ENCODE data around the gene IGDCC3. TPM values are rescaled to one million over a fixed set of nuclear protein-coding genes. Genes with fewer than 3 reads are reported as not detected.
A peak's percentile ranks its signal among the peaks of the same experiment; 100 is the strongest.

The IGDCC3 gene
- total RNA-seq, 1 donor from 2014 or later, result 125 TPM

- H3K9me3 Mint-ChIP-seq (ENCODE audit: low read depth), result no peaks in the 10 kb centered on the region
- DNase-seq (ENCODE audit: low spot score, unreplicated experiment), result no peak
- H3K4me3 Mint-ChIP-seq (ENCODE audit: low read depth), result no peak overlapping the region
- peaks cover 7% of the 10 kb centered on the region for H3K27me3 Mint-ChIP-seq
- no peak overlapping the region for H3K27ac Mint-ChIP-seq
- peaks cover 5% of the 10 kb centered on the region for H3K4me1 Mint-ChIP-seq (ENCODE audit: low read depth)
- no peaks in the 10 kb centered on the region for H3K36me3 Mint-ChIP-seq (ENCODE audit: insufficient read depth)
- TF ChIP-seq CTCF (IDR thresholded peaks at IDR 0.05; ENCODE audit: unreplicated experiment), result no peak
These were observed 26.5 kb upstream of the IGDCC3 start for GRCh38 chr15:65404186-65404872.

- peaks cover 5% of the 10 kb centered on the region for H3K4me1 Mint-ChIP-seq (ENCODE audit: low read depth)
- no peak overlapping the region for H3K4me3 Mint-ChIP-seq (ENCODE audit: low read depth)
- H3K27me3 Mint-ChIP-seq, result peaks cover 14% of the 10 kb centered on the region
- DNase-seq (ENCODE audit: low spot score, unreplicated experiment), result no peak
- H3K27ac Mint-ChIP-seq, result no peak overlapping the region
- no peak for TF ChIP-seq CTCF (IDR thresholded peaks at IDR 0.05; ENCODE audit: unreplicated experiment)
- no peaks in the 10 kb centered on the region for H3K9me3 Mint-ChIP-seq (ENCODE audit: low read depth)
- H3K36me3 Mint-ChIP-seq (ENCODE audit: insufficient read depth), result no peaks in the 10 kb centered on the region
These were observed 25.2 kb upstream of the IGDCC3 start for GRCh38 chr15:65402961-65403360.

- Mint-ChIP-seq H3K27me3 (peaks cover 27% of the 10 kb centered on the region), H3K9me3 (ENCODE audit: low read depth) (no peaks in the 10 kb centered on the region), H3K36me3 (ENCODE audit: insufficient read depth) (no peaks in the 10 kb centered on the region), H3K27ac (no peak overlapping the region), H3K4me1 (ENCODE audit: low read depth) (peaks cover 7% of the 10 kb centered on the region), H3K4me3 (ENCODE audit: low read depth) (no peak overlapping the region)
- TF ChIP-seq CTCF (IDR thresholded peaks at IDR 0.05; ENCODE audit: unreplicated experiment), result no peak
- no peak for DNase-seq (ENCODE audit: low spot score, unreplicated experiment)
These were observed 23.9 kb upstream of the IGDCC3 start for GRCh38 chr15:65401611-65402240.

GRCh38 chr15:65400760-65401610 is 23.2 kb upstream of the IGDCC3 start:
- Mint-ChIP-seq H3K9me3 (ENCODE audit: low read depth) (no peaks in the 10 kb centered on the region), H3K4me3 (ENCODE audit: low read depth) (no peak overlapping the region), H3K27me3 (peaks cover 34% of the 10 kb centered on the region), H3K4me1 (ENCODE audit: low read depth) (peaks cover 10% of the 10 kb centered on the region), H3K36me3 (ENCODE audit: insufficient read depth) (no peaks in the 10 kb centered on the region), H3K27ac (peak overlapping the region; percentile 90)
- peak; percentile 76 for TF ChIP-seq CTCF (IDR thresholded peaks at IDR 0.05; ENCODE audit: unreplicated experiment)
- peak; percentile 62 for DNase-seq (ENCODE audit: low spot score, unreplicated experiment)

- Mint-ChIP-seq H3K9me3 (ENCODE audit: low read depth) (no peaks in the 10 kb centered on the region), H3K36me3 (ENCODE audit: insufficient read depth) (no peaks in the 10 kb centered on the region), H3K4me1 (ENCODE audit: low read depth) (peaks cover 10% of the 10 kb centered on the region), H3K27me3 (peaks cover 41% of the 10 kb centered on the region), H3K4me3 (ENCODE audit: low read depth) (no peak overlapping the region), H3K27ac (no peak overlapping the region)
- no peak for TF ChIP-seq CTCF (IDR thresholded peaks at IDR 0.05; ENCODE audit: unreplicated experiment)
- DNase-seq (ENCODE audit: low spot score, unreplicated experiment), result no peak
These were observed 22.2 kb upstream of the IGDCC3 start for GRCh38 chr15:65399997-65400396.

All from progenitor cell of endocrine pancreas (in vitro differentiated cells).